Right lobe of liver (tissue), 6 donors: ENCODE results near the gene SPIN1. TPM values are rescaled to one million over a fixed set of nuclear protein-coding genes. Genes with fewer than 3 reads are reported as not detected.

Source experiments
- ATAC-seq, 4 donors: fragments of 200-7000 bp; cut with Tn5 transposase; one replicate each; pipeline ENCODE4 v1.9.1; 2020; ENCODE audit warnings: mild to moderate bottlenecking in 4 of 4, moderate library complexity in 4 of 4
- DNase-seq, 3 donors: peaks; one replicate each; pipeline ENCODE4 v3.0.0-alpha.2; 2020
- H3K27ac ChIP-seq, 3 donors: fragments of 200-600 bp; one replicate each; pipeline ENCODE4 v1.8.0; 2022
- H3K27me3 ChIP-seq, 2 donors: fragments of 200-600 bp; one replicate each; pipeline ENCODE4 v1.8.0; 2022
- H3K36me3 ChIP-seq, 4 donors: fragments of 200-600 bp; sonication (generic) in 1 of 4; one replicate each; pipeline versions ENCODE4 v1.5.1 to v1.8.0; 2017 to 2022; ENCODE audit warnings: control low read depth in 1 of 4
- H3K4me1 ChIP-seq, 4 donors: fragments of 200-600 bp; sonication (generic) in 1 of 4; one replicate each; pipeline versions ENCODE4 v1.5.1 to v1.8.0; 2017 to 2022; ENCODE audit warnings: control low read depth in 1 of 4
- H3K4me3 ChIP-seq, 3 donors: fragments of 200-600 bp; one replicate each; pipeline ENCODE4 v1.8.0; 2022
- H3K9me3 ChIP-seq, 4 donors: fragments of 200-600 bp; sonication (generic) in 1 of 4; one replicate each; pipeline versions ENCODE4 v1.5.1 to v1.8.0; 2017 to 2022; ENCODE audit warnings: control low read depth in 1 of 4
- POLR2A ChIP-seq: fragments of 450-650 bp; IDR thresholded peaks from one replicate; pipeline ENCODE4 v1.6.1; 2017; ENCODE audit warnings: antibody characterized with exemption, mild to moderate bottlenecking
- WGBS: methylation state at CpG from one replicate; pipeline ENCODE4 v1.1.6; 2018; ENCODE audit warnings: low coverage, low lambda C conversion rate; ENCODE audit not compliant: insufficient coverage; ENCODE audit errors: missing lambda C conversion rate; 5-methylcytosine and 5-hydroxymethylcytosine counted together
- intact Hi-C, 2 donors: fragments of 100-400 bp; cut with DNase I; formaldehyde crosslinking; loops; one replicate each; pipeline versions ENCODE4 v1.11.2 to v1.14.1; 2022
- total RNA-seq, 6 experiments: library from RNA; depleted of rRNA in 2 of 6; stranded (reverse); fragments of >200 nt in 2 of 6; fragmentation: NEBNext Ultra II Directional in 3 of 6; extraction: Animal tissue kit (Norgen Biotek cat#: 25700) in 3 of 6; gene quantifications; one replicate each; pipeline versions ENCODE4 v1.1.0 to v1.2.4, GENCODE V29; 2016 to 2023
- TF ChIP-seq, protein P1 (sequence below), 4 donors: fragments of 200-600 bp in 3 of 4; fragments of 450-650 bp in 1 of 4; IDR thresholded peaks; one replicate each; pipeline versions ENCODE4 v1.5.1 to v1.8.0; 2016 to 2022; ENCODE audit warnings: antibody characterized with exemption in 4 of 4, mild to moderate bottlenecking in 2 of 4
- donor health status: DM: no; HTN: yes; CAD: no.
- donor health status: DM: no; HTN: no; CAD: no.
- donor health status: DM: no; HTN: no; CAD: no.
- donor health status: DM: no; HTN: yes; CAD: no.
- donor health status: DM: no; HTN: yes; CAD: no.

SPIN1 gene
- total RNA-seq, 6 experiments from 2014 or later = 15.7 to 21.2 (median 18.7) TPM

GRCh38 chr9:88477300-88477751 lies 89.1 kb downstream of the SPIN1 start:
- Histone ChIP-seq H3K27ac (no peak overlapping the region), H3K4me3 (no peak overlapping the region), H3K9me3 (no peaks in the 10 kb centered on the region), H3K4me1 (no peaks in the 10 kb centered on the region), H3K36me3 (peaks cover 0 to 8% (median 4%) of the 10 kb centered on the region in 4 donors), H3K27me3 (no peaks in the 10 kb centered on the region)
- intact Hi-C loops = no loop called here
- TF ChIP-seq, protein P1, sequence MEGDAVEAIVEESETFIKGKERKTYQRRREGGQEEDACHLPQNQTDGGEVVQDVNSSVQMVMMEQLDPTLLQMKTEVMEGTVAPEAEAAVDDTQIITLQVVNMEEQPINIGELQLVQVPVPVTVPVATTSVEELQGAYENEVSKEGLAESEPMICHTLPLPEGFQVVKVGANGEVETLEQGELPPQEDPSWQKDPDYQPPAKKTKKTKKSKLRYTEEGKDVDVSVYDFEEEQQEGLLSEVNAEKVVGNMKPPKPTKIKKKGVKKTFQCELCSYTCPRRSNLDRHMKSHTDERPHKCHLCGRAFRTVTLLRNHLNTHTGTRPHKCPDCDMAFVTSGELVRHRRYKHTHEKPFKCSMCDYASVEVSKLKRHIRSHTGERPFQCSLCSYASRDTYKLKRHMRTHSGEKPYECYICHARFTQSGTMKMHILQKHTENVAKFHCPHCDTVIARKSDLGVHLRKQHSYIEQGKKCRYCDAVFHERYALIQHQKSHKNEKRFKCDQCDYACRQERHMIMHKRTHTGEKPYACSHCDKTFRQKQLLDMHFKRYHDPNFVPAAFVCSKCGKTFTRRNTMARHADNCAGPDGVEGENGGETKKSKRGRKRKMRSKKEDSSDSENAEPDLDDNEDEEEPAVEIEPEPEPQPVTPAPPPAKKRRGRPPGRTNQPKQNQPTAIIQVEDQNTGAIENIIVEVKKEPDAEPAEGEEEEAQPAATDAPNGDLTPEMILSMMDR (IDR thresholded peaks at IDR 0.05) = no peak
- TF ChIP-seq POLR2A = no peak
- DNase-seq (no peak), ATAC-seq (no peak)
- 88% methylated on average over 3 of the region's 3 CpGs for WGBS

- ATAC-seq = no peak
- Histone ChIP-seq H3K9me3 (no peaks in the 10 kb centered on the region), H3K27ac (no peak overlapping the region), H3K27me3 (no peaks in the 10 kb centered on the region), H3K36me3 (peaks cover 0 to 8% (median 4%) of the 10 kb centered on the region in 4 donors), H3K4me1 (no peaks in the 10 kb centered on the region), H3K4me3 (no peak overlapping the region)
- WGBS = 82% methylated on average over 3 of the region's 3 CpGs
- no peak for TF ChIP-seq POLR2A
- TF ChIP-seq, protein P1 (IDR thresholded peaks at IDR 0.05) = no peak
- no peak for DNase-seq
- intact Hi-C loops = no loop called here
Observed at GRCh38 chr9:88478246-88478645, 90.0 kb downstream of the SPIN1 start.

DNA sequence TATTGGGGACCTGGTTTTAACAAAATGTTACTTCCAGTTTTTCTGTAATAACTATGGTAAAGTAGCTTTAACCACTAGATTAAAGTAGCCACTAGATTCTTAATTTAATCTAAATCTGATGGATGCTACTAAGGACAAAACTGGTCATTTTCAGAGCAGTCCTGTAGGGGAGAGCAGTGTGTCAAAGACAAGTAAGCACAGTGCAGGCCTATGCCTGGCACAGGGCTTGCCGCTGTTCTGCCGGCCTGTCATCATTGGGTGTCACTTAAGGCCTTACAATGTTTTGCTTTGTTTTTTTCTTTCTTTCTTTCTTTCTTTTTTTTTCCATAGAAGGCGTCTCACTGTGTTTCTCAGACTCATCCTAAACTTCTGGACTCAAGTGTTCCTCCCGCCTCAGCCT lies 93.7 kb downstream of the SPIN1 start:
- Histone ChIP-seq H3K9me3 (no peaks in the 10 kb centered on the region), H3K27me3 (no peaks in the 10 kb centered on the region), H3K36me3 (no peaks in the 10 kb centered on the region), H3K4me3 (no peak overlapping the region), H3K27ac (no peak overlapping the region), H3K4me1 (no peaks in the 10 kb centered on the region)
- no peak for TF ChIP-seq POLR2A
- TF ChIP-seq, protein P1 (IDR thresholded peaks at IDR 0.05) = no peak
- WGBS = 82% methylated on average over 4 of the region's 4 CpGs
- no peak for DNase-seq
- ATAC-seq = no peak
- intact Hi-C loops = no loop called here

- DNase-seq = no peak
- H3K27ac ChIP-seq = no peak overlapping the region
- H3K36me3 ChIP-seq = no peaks in the 10 kb centered on the region
- no peak overlapping the region for H3K4me3 ChIP-seq
- TF ChIP-seq POLR2A = no peak
- intact Hi-C loops = no loop called here
- H3K9me3 ChIP-seq = no peaks in the 10 kb centered on the region
- no peaks in the 10 kb centered on the region for H3K4me1 ChIP-seq
- no peaks in the 10 kb centered on the region for H3K27me3 ChIP-seq
- 87% methylated on average over 4 of the region's 4 CpGs for WGBS
- no peak for ATAC-seq
Observed at GRCh38 chr9:88488166-88488565, 99.9 kb downstream of the SPIN1 start.

GRCh38 chr9:88494983-88495721 lies 106.9 kb downstream of the SPIN1 start:
- no peak overlapping the region for H3K27ac ChIP-seq
- intact Hi-C loops = no loop called here
- TF ChIP-seq, protein P1 (IDR thresholded peaks at IDR 0.05) = no peak
- TF ChIP-seq POLR2A = no peak
- no peaks in the 10 kb centered on the region for H3K27me3 ChIP-seq
- H3K9me3 ChIP-seq = no peaks in the 10 kb centered on the region
- ATAC-seq = peak in 1 of 4 donors; percentile 23
- no peak overlapping the region for H3K4me3 ChIP-seq
- no peaks in the 10 kb centered on the region for H3K36me3 ChIP-seq
- H3K4me1 ChIP-seq = no peaks in the 10 kb centered on the region
- no peak for DNase-seq
- WGBS = 91% methylated on average over 8 of the region's 17 CpGs
